Gastrocnemius medialis (tissue), 4 donors: ENCODE results near the gene HUWE1. TPM values are rescaled to one million over a fixed set of nuclear protein-coding genes. Genes with fewer than 3 reads are reported as not detected.

ENCODE experiments used
- ATAC-seq, 2 donors: fragments of 150-250 bp; one replicate each; pipeline ENCODE4 v1.9.1; 2016
- DNase-seq, 2 donors: peaks; one replicate each; pipeline ENCODE4 v3.0.0-alpha.2; 2019
- H3K27ac ChIP-seq, 4 donors: fragments of 200-600 bp; sonication (generic); 1 replicate in 1 of 4; 2 replicates in 3 of 4; pipeline ENCODE4 v1.5.1; 2016 to 2018; ENCODE audit warnings: mild to moderate bottlenecking in 2 of 4, moderate library complexity in 1 of 4
- H3K27me3 ChIP-seq, 3 donors: fragments of 200-600 bp; sonication (generic) in 2 of 3; 1 replicate in 1 of 3; 2 replicates in 2 of 3; pipeline versions ENCODE4 v1.5.1 to v1.6.0; 2016 to 2019; ENCODE audit warnings: mild to moderate bottlenecking in 1 of 3, moderate library complexity in 1 of 3
- H3K36me3 ChIP-seq, 2 donors: fragments of 200-600 bp; sonication (generic) in 1 of 2; one replicate each; pipeline ENCODE4 v1.5.1; 2017 to 2018
- H3K4me1 ChIP-seq, 2 donors: fragments of 200-600 bp; sonication (generic) in 1 of 2; one replicate each; pipeline ENCODE4 v1.5.1; 2016 to 2017; ENCODE audit warnings: mild to moderate bottlenecking in 2 of 2
- H3K4me3 ChIP-seq, 4 donors: fragments of 200-600 bp; sonication (generic) in 3 of 4; 1 replicate in 1 of 4; 2 replicates in 3 of 4; pipeline ENCODE4 v1.5.1; 2016 to 2019; ENCODE audit warnings: mild to moderate bottlenecking in 2 of 4
- H3K9me3 ChIP-seq, 3 donors: fragments of 200-600 bp; sonication (generic) in 2 of 3; 1 replicate in 1 of 3; 2 replicates in 2 of 3; pipeline ENCODE4 v1.5.1; 2016 to 2019
- CTCF ChIP-seq, 5 experiments: fragments of 450-650 bp in 3 of 5; fragments of 200-600 bp in 2 of 5; sonication (generic) in 2 of 5; IDR thresholded peaks in 4 of 5; conservative IDR thresholded peaks in 1 of 5; 1 replicate in 4 of 5; 2 replicates in 1 of 5; pipeline ENCODE4 v1.5.1; 2016 to 2019; ENCODE audit warnings: antibody characterized with exemption in 5 of 5, mild to moderate bottlenecking in 3 of 5, moderate library complexity in 3 of 5
- POLR2A ChIP-seq, 2 donors: fragments of 450-650 bp; IDR thresholded peaks; one replicate each; pipeline ENCODE4 v1.6.1; 2017; ENCODE audit warnings: antibody characterized with exemption in 2 of 2, mild to moderate bottlenecking in 2 of 2, moderate library complexity in 2 of 2
- in situ Hi-C, 4 donors: fragments of 200-750 bp; cut with MboI; loops; one replicate each; pipeline versions ENCODE4 v1.15.0 to v1.8.0; 2017; ENCODE audit warnings: low sequenced_read_pairs in 4 of 4
- intact Hi-C: fragments of 100-400 bp; cut with DNase I; formaldehyde crosslinking; loops from one replicate; pipeline ENCODE4 v1.15.1; 2023; ENCODE audit warnings: low total_unique reads
- total RNA-seq, 4 donors: library from RNA; depleted of rRNA; stranded (reverse); fragments of >200 nt; gene quantifications; one replicate each; pipeline versions ENCODE4 v1.1.0 to v1.2.3, GENCODE V29; 2016

HUWE1 gene
- total RNA-seq, 4 donors from 2014 or later, result 99.7 to 173 (median 142) TPM

- peak; percentile 10 to 40 for DNase-seq
- in situ Hi-C loops, result no loop called here
Observed at GRCh38 chrX:53682885-53683555, 3.5 kb downstream of the HUWE1 start.

GRCh38 chrX:53681661-53682060 lies 4.9 kb downstream of the HUWE1 start:
- ATAC-seq, result no peak
- DNase-seq, result peak in 1 of 2 donors; percentile 22
- no peaks in the 10 kb centered on the region for H3K9me3 ChIP-seq
- no peaks in the 10 kb centered on the region for H3K27me3 ChIP-seq
- intact Hi-C loops (loop anchor here (5.0 kb wide), 2 partner anchors 239 to 501 kb away; partner anchors contain the start of gene FAM120C), in situ Hi-C loops (no loop called here)
- peaks cover 13 to 38% of the 10 kb centered on the region in 2 donors for H3K4me1 ChIP-seq
- no peak for TF ChIP-seq POLR2A (IDR thresholded peaks at IDR 0.05)
- no peak for TF ChIP-seq CTCF (IDR thresholded peaks at IDR 0.05 in 4 of 5, conservative IDR thresholded peaks at IDR 0.05 in 1 of 5)
- no peak overlapping the region for H3K4me3 ChIP-seq
- H3K27ac ChIP-seq, result peak overlapping the region; percentile 83 to 95 (median 90)
- H3K36me3 ChIP-seq, result peaks cover 0 to 7% of the 10 kb centered on the region in 2 donors

More at GRCh38 chrX:53682885-53683555, 3.5 kb downstream of the HUWE1 start:
- peak in 1 of 2 donors; percentile 16 for TF ChIP-seq POLR2A (IDR thresholded peaks at IDR 0.05)
- TF ChIP-seq CTCF (IDR thresholded peaks at IDR 0.05 in 4 of 5, conservative IDR thresholded peaks at IDR 0.05 in 1 of 5), result no peak
- Histone ChIP-seq H3K4me1 (peaks cover 9 to 33% of the 10 kb centered on the region in 2 donors), H3K27ac (peak overlapping the region; percentile 83 to 95 (median 90)), H3K4me3 (peak overlapping the region; percentile 58 to 86 (median 60)), H3K36me3 (peaks cover 0 to 7% of the 10 kb centered on the region in 2 donors), H3K9me3 (no peaks in the 10 kb centered on the region), H3K27me3 (no peaks in the 10 kb centered on the region)
- intact Hi-C loops, result loop anchor here (5.0 kb wide), 2 partner anchors 241 to 499 kb away; partner anchors contain the start of gene FAM120C
- peak; percentile 30 to 32 for ATAC-seq

GRCh38 chrX:53678667-53679066 lies 7.9 kb downstream of the HUWE1 start:
- ATAC-seq (no peak), DNase-seq (no peak)
- intact Hi-C loops, result no loop called here
- Histone ChIP-seq H3K9me3 (no peaks in the 10 kb centered on the region), H3K4me1 (peaks cover 38 to 51% of the 10 kb centered on the region in 2 donors), H3K27me3 (no peaks in the 10 kb centered on the region), H3K36me3 (peaks cover 0 to 7% of the 10 kb centered on the region in 2 donors), H3K4me3 (no peak overlapping the region), H3K27ac (peak overlapping the region in 3 of 4 donors; percentile 2 to 95 (median 20))
- TF ChIP-seq POLR2A (IDR thresholded peaks at IDR 0.05) (no peak), CTCF (IDR thresholded peaks at IDR 0.05 in 4 of 5, conservative IDR thresholded peaks at IDR 0.05 in 1 of 5) (peak in 1 of 5 experiments; percentile 18)
- in situ Hi-C loops, result no loop called here

DNA sequence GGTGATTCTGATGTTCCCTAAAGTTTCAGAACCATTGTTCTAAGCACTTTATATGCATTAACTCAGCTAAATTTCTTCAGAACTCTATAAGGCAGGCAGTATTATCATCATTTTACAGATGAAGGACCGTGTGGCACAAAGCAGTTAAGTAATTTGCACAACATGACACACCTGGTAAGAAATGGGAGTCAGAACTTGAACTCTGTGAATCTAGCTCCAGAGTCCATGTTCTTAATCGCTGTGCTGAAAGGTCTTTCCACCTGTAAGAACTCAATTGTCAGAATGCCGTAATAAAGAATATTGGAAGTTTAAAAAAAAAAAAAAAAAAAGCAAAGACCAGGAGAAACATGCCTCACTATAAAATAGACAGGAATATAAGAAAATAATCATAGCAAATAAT lies 9.2 kb downstream of the HUWE1 start:
- Histone ChIP-seq H3K27me3 (no peaks in the 10 kb centered on the region), H3K4me3 (no peak overlapping the region), H3K36me3 (peaks cover 0 to 7% of the 10 kb centered on the region in 2 donors), H3K9me3 (no peaks in the 10 kb centered on the region), H3K27ac (no peak overlapping the region), H3K4me1 (peaks cover 44 to 56% of the 10 kb centered on the region in 2 donors)
- in situ Hi-C loops (no loop called here), intact Hi-C loops (no loop called here)
- ATAC-seq (no peak), DNase-seq (no peak)
- TF ChIP-seq CTCF (IDR thresholded peaks at IDR 0.05 in 4 of 5, conservative IDR thresholded peaks at IDR 0.05 in 1 of 5) (no peak), POLR2A (IDR thresholded peaks at IDR 0.05) (no peak)
